COLO829 (cell line): ENCODE data around the gene ERC2.

ENCODE experiments used
- DNase-seq: peaks from one replicate; pipeline ENCODE4 v3.0.0; 2012; ENCODE audit warnings: low spot score

ERC2 gene

DNA sequence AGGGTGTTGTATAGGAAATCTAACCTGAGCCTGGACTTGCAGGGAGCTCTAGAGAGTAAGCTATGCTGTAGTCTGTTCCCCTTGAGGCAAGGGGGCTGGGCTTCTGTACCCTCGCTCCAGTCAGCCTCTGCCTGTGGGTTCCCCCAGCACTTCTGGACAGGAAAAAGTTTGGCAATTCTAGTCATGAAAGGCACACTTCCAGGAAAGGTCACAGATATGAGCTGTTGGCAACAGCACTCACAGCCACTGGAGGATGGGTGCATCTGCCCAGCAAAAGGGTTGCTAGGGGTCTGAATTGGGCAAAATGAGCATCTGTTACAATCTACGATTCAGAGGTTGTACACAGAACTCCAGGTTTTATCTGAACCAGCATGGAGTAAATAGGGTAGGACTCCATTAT is 281.2 kb downstream of the ERC2 start:
- DNase-seq = no peak

DNA sequence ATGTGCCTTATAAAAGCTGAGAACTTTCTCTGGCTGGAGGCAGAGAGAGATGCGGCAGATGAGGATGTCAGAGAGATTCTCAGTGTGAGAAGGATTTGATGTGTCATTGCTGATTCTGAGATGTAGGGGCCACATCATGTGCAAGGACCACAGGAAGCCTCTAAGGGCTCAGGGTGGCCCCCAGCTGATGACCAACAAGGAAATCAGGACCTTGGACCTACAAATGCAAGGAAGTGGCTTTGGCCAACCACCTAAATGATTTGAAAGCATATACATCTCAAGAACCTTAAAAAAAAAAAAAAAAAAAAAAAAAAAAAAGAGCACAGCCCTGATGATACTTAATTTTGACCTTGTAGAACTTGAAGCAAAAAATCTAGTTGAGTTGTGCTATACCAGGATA is 282.4 kb downstream of the ERC2 start:
- DNase-seq = no peak

GRCh38 chr3:56183529-56183928 is 284.7 kb downstream of the ERC2 start:
- DNase-seq = no peak

DNA sequence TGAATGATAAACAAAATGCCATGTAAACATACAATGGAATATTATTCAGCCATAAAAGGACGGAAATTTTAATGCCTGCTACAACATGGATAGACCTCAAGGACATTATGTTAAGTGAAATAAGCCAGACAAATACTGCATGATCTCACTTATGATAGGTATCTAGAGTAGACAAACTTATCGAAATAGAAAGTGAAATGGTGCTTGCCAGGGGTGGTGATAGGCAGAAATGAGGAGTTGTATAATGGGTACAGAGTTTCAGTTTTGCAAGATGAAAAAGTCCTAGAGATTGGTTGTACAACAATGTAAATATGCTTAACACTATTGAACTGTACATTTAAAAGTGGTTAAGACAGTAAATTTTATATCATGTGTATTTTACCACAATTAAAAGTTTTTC is 287.8 kb downstream of the ERC2 start:
- no peak for DNase-seq

GRCh38 chr3:56173601-56174000 is 294.7 kb downstream of the ERC2 start:
- DNase-seq = no peak

DNA sequence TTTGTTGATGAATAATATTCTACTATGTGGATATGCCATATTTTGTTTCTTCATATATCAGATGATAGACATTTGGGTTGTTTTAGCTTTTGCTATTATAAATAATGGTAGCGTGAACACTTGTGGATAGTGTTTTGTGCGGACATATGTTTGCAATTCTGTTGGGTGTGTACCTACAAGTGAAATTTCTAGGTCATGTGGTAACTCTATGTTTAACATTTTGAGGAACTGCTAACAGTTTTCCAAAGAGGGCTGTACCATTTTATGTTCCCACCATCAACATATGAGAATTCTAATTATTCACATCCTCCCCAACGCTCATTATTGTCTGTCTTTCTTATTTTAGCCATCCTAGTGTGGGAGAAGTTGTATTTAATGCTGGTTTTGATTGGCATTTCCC is 303.8 kb downstream of the ERC2 start:
- no peak for DNase-seq

DNA sequence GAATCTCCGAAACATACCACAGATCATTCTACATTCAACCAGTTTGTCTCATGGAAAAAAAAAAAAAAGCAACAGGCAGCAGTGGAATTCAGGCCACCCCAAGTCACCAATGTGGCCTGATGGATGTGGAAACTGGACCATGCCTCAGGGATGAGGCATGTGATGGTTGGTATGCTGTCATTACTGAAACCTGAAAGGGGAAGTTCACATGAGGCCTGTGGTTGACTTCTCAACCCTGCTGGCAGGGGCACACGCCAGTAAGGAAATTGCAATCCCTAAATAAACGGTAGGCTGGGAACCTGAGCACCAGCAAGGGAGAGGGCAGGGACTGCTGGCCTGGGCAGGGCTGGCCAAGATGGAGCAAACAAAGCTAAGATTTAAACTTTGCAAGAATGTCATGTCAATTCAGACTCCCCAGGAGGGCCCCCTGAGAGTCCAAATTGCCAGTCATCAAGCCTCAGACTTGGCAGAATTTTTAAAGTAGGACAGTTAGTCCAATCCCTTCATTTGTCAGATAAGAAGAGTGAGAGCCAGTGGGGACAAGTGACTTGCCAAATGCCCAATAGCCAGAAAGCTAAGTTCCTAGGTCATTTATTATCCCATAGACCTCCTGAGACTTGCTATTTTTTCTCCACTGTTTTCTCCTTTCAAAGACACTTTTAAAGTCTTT is 310.4 kb downstream of the ERC2 start:
- DNase-seq = no peak

GRCh38 chr3:56154297-56154696 is 314.0 kb downstream of the ERC2 start:
- DNase-seq = no peak

DNA sequence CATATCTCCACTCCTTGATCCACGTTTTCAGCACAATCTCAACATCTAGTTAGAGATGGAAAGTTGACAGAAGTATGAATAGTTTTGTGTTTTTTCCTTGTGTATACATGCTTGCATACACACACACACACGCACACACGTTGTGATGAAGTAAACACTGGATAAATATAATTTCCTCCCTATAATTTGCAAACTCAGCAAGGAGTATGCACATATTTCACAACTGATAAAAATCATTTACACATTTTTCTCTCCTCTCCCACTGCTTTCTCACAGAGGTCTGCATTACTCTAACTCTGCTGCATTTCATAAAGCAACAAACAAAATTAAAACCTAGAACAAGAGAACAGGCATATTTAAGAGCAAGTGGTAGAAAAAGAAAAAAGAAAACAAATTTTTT is 320.9 kb downstream of the ERC2 start:
- DNase-seq = no peak

DNA sequence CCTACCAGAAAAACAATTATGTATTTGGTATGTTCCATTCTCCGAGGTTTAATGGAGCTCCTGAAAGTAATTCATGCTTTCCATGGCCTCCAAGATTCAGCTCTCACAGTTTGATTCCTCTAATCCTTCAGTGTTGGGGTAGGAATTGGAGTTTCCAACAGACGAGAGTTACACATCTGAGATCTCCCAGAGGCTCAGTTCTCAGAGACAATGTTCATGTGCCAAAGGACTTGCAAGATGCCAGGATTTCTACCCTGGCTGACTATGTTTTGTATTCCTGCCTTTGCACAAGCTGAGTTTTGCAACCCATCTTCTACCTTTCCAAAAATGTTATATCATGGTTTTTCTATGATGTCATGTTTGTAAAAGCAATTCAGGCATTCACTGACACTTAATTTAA is 322.9 kb downstream of the ERC2 start:
- no peak for DNase-seq

- no peak for DNase-seq
Measured at GRCh38 chr3:56144805-56145204, 323.5 kb downstream of the ERC2 start.

DNA sequence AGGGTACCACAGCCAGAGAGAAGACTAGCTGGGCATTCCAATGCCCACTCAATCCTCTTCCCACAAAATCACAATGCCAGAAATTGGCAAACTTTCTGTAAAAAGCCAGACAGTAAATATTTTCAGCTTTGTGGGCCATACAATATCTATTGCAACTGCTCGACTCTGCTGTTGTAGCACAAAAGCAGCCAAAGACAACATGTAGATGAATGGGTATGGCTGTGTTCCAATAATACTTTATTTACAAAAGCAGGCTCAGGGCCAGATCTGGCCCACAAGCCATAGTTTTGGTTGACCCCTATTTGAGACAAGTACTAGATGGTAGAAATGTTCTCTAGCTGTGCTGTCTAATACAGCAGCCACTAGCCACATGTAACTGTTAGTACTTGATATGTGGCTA is 330.9 kb downstream of the ERC2 start:
- no peak for DNase-seq

- DNase-seq = no peak
Measured at GRCh38 chr3:56136514-56136913, 331.8 kb downstream of the ERC2 start.

- DNase-seq = no peak
Measured at GRCh38 chr3:56135941-56136340, 332.3 kb downstream of the ERC2 start.

DNA sequence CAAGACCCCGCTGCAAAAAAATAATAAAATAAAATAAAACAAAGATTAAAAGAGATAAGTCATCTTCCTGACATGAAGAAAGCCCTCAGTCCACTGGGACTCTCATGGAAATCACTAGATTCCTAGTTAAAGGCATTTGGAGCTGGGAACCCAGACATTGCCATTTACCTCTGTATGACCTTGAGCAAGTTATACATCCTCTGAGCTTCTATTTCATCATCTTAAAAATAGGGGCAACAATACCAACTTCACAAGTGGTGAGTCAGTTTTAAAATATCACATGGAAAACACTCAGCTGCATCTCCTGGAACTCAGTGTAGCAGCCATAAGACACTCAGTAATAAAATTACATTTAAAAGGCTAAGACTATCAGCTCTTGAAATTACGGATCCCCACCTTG is 334.8 kb downstream of the ERC2 start:
- no peak for DNase-seq

- DNase-seq = no peak
Measured at GRCh38 chr3:56132762-56133161, 335.5 kb downstream of the ERC2 start.

GRCh38 chr3:56131974-56132590 is 336.2 kb downstream of the ERC2 start:
- peak; percentile 89 for DNase-seq

- DNase-seq = no peak
Measured at GRCh38 chr3:56130036-56130435, 338.2 kb downstream of the ERC2 start.

DNA sequence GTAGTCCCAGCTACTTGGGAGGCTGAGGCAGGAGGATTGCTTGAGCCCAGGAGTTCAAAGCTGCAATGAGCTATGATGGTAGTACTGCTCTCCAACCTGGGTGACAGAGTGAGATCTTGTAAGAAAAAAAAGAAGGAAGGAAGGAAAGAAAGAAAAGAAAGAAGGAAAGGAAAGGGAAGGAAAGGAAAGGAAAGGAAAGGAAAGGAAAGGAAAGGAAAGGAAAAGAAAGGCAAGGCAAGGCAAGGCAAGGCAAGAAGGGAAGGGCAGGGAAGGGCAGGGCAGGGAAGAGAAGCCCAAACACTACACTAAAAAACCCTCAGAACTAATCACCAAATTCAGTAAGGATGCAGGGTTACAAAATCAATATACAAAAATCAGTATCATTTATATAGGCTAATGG is 341.6 kb downstream of the ERC2 start:
- DNase-seq = no peak

DNA sequence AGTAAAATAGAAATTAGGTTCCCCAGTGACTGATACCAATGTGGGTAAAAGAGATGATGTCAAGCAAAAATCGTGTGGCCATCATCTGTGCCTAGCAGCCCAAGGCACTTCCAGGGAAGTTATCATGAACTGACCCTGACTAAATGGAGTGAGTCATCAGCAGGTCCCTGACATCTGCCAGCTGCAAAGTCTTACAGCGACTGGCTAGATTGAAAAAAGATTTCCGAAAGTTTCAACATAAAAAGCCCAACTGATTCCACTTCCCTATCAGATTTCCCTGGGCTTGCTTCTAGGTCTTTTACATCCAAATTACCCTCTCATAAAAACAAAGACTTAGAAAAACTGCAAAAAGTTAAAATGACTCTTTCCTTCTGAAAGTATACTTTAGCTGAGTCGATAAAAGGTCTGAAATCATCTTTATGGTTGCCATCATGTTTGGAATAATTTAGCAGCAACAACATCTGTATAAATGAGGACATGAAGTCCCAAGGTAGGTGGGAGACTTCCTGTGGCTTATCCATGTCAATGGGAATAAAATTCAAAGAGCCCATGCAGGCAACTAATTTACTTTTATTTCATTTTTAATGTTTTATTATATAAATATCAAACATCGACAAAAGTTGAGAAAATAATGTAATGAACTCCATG is 342.8 kb downstream of the ERC2 start:
- DNase-seq = peak; percentile 20

- no peak for DNase-seq
Measured at GRCh38 chr3:56124546-56124945, 343.7 kb downstream of the ERC2 start.

DNA sequence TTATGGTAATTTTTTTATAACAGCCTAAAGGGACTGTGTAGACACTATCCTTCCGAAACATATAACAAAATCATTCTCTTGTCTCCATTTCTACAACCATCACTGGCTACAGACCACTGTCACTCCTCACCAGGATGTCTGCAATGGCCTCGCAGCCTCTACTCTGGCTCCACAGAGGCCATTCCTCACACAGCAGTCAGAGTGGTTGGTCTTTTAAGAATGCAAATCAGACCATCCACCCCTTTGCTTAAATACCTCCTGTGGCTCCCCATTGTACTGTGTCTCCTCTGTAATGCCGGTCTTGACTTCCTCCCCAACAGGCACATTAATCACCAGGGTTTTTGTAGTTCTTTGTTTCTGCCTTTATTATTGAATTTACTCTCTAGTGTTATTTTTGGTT is 344.8 kb downstream of the ERC2 start:
- no peak for DNase-seq

GRCh38 chr3:56122911-56123310 is 345.4 kb downstream of the ERC2 start:
- no peak for DNase-seq

DNA sequence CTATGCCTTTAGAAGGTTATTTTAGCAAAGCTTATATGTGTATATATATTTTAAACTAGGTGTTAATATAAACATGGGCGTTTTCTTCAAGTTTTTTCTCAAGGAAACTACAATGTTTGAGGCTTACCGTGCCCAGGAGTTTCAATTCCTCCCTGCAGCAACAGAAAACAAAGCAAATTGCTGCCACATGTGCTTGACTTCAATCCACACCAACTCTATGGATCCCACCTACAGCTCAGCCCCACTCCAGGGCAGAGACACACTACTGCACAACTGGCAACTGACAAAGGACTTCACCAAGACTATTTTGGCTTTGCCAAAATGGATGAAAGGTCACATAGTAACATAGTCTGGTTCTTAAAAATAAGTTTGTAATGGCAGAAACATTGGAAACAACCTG is 346.6 kb downstream of the ERC2 start:
- DNase-seq = no peak
